Activated CD4-positive, alpha-beta T cell treated with anti-CD3 and anti-CD28 coated beads, Interleukin-2, amount 50 U/mL, for 4 hours (primary cell): ENCODE measurements around the gene FAM3A.

Experiments
- DNase-seq, 2 experiments: peaks; one replicate each; pipeline ENCODE4 v3.0.0-alpha.2; 2020

The FAM3A gene

DNA sequence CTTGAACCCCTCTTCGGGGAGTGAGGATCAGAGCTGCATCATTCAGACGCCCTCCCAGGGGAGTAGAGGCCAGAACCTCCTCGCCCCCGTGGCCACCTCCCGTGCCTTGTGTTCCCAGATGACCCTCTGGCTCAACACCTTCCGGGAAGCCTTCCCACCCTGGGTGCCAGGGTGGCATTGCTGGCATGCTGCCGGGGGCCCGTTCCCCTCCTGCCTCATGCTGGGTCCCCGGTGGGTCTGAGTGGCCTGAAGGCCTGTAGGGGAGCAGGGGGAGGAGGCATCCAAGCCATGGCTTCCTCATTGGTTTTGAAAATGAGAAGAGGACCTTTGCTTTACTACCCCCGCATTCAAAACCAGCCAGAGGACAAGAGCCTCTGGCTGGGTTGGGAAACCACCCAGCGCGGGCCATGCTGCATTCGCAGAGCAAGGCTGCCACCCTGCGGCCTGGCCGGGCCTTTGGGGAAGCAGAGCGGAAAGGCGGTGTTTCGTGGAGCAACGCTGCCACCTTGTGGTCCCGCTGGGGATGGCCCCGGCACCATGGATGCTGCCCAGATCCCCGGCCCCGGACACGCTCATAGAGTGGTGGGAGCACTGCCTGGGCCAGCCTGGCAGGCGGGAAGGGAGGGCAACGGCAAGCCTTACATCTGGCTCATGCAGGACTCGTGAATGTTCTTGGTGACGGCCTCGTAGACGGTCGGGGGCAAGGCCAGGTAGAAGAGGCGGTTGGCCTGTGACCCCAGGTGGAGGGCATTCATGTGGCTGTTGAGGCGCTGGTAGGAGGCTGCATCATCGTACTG lies 18.7 kb upstream of the FAM3A start:
- DNase-seq: peak; percentile 82

DNA sequence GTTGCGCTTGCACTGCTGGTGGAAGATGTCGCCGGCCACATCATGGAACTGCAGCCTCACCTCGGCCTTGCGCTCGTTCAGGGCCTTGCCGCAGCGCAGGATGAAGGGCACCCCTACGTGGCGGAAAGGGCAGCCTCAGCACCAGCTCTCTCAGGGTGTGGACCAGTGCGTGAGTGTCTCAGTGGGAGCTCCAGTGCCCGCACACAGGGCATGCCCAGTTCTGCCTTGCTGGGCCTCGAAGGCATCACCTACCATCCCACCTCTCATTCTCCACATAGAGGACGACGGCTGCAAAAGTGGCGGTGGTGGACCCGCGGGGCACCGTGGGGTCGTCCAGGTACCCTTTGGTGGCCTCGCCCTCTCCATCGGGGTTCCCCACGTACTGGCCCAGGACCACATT lies 16.7 kb upstream of the FAM3A start:
- DNase-seq: no peak

DNA sequence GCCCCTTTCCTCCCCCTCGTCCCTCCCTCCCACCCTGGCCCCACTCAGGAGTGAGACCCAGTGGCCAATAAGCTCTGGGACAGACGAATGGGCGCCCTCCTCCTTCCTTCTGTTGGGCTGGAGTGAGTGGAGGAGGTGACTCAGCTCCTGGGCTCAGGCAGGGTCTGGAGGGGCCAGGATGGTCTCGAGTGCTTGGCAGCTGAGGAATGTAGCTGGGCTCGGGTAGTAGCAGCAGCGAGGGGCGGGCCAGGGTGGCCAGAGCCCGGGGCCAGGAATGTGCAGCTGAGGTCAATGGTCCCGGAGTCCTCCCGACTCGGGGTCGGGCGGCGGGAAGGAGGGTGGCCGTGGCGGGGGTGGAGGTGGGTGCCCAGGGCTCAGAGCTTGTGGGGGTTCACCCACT lies 15.6 kb upstream of the FAM3A start:
- no peak for DNase-seq

DNA sequence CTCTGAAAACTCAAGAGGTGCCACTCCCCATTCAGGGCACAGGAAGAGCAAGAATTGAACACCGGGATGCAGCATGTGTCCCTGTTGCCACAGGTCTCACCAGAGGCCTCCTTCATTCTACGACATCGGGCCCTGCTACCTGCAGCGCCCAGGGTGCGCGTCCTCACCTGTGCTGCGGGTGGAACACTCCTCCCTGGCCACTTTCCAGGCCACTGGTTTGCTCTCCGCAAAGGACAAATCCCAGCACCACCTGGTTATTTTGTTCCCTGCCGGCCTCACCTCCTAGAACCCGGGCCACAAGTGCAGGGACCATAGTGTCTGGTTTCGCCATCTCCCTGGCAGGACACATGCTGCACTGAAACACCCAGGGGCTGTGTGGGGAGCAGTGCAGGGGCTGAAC lies 14.3 kb upstream of the FAM3A start:
- no peak for DNase-seq

DNA sequence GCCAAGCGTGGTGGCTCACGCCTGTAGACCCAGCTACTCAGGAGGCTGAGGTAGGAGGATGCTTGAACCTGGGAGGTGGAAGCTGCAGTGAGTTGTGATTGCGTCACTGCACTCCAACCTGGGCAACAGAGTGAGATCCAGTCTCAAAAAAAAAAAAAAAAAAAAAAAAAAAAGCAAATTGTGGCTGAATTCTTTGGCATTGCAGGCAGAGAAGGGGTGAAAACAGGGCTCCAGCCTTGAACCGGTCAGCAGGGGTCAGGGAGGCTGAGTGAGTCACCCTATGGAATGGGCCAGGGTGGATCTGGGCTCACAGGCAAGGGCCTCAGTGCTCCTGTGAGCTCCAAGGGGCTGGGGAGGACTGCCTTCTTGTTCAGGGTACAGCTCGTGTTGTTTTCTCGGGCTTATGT lies 13.2 kb upstream of the FAM3A start:
- no peak for DNase-seq

DNA sequence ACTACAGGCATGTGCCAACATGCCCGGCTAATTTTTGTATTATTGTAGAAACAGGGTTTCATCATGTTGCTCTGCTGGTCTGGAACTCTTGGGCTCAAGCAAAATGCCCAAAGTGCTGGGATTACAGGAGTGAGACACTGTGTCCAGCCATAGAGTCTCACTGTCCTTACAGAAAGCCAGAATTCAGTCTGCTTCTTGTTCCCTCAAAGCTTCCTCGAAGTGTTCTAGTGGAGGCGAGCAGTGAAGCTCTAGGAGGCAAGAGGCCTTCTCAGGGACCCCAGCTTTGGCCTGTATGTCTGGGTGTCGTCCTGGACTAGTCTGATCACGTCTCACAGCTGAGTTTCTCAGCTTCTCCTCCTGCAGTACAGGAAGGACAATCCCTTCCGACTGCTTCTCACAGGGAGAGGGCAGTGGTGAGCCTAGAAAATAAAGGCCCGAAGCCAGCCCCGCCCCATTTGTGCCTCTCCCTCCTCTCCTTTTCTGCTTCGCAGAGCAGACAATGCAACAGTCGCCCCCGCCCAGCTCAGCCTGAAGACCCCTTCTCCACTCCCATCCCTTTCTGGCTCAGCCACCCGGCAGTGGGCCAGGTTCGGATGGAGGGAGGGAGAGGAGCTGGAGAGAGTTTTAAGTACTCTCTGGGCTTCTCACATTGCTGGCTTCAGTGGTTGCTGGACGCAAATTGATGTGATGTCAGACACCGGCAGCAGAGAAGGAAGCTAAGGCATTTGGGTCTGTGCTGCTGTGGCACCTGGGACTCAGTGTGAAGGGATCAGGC lies 11.1 kb upstream of the FAM3A start:
- peak; percentile 53 to 55 for DNase-seq

DNA sequence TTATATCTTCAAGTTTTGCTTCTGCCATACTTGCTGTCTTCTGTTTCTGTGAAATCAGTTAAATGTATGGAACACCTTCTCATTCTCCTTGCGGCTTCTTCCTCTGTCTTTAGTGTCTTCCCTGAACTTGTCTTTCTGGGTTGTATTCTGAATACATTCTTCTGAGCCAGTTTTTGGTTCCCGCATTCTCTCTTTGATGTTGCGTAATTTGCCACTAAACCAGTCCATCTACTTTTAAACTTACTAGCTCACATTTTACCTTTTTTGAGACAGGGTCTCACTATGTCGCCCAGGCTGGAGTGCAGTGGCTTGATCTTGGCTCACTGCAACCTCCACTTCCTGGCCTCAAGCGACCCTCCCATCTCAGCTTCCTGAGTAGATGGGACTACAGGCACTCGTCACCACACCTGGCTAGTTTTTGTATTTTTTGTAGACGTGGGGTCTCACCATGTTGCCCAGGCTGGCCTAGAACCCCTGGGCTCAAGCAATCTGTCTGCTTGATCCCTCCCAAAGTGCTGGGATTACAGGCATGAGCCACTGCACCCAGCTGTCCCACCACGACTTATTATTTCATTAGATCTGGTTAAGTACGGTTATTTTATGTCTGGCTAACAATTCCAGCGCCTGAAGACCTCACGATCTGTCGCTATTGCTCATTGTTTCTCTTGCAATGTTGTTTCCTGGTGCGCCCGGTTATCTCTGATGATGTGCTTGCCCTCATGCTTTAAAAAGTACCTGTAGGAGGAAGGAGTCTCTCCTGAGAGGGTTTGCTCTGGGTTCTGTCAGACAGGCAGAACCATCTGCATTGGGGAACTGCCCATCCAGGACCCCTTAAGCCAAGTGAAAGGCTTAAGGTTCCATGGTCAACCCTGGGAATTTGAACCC lies 9.8 kb upstream of the FAM3A start:
- DNase-seq: no peak

DNA sequence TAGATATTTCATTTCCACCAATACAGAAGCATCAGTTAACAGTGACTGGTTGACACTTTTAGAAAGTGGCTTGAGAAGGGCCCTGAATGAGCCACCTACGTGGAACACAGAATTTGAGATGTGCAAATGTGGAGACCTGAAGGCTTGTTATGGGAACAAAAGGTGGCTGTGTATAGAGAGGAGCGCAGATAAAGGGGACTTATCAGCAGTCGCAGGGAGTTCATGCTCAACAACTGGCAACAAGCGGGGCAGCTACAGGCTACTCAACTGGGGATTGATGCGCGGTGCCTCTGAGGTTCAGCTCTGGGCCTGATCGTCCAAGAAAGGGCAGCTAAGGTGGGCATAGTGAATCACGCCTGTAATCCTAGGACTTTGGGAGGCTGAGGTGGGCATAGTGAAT lies 3.4 kb upstream of the FAM3A start:
- no peak for DNase-seq

DNA sequence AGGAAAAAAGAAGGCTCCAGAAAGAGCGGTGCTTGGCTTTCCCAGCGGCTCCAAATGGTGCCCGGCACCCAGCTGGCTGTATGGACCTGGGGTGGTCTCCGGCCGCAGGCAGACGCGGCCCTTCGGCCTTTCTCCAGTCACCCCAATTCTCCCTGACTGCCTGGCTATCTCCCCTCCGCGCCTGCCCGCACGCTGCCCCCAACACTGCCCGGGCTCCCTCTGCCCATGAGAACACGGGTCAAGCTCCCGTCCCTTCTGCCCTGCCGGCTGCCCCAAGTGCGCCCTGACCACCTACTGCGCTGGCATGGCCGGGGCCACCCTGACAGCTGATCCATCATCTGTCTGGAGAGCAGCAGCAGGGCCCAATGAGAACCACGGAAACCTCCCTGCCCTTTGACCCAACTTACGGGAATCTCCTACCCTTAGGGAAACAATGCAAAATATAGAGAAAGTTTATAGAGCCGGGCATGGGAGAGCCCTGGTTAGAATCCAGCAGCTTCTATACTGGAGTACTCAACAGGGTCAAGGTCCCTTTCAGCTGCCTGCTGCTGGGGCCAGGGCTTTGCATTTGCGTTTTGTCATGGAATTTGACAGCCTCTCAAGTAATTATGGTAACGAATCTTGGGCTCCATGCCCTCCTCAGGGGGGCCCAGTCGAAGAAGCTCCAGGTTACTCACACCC lies 1.2 kb upstream of the FAM3A start:
- DNase-seq: no peak

DNA sequence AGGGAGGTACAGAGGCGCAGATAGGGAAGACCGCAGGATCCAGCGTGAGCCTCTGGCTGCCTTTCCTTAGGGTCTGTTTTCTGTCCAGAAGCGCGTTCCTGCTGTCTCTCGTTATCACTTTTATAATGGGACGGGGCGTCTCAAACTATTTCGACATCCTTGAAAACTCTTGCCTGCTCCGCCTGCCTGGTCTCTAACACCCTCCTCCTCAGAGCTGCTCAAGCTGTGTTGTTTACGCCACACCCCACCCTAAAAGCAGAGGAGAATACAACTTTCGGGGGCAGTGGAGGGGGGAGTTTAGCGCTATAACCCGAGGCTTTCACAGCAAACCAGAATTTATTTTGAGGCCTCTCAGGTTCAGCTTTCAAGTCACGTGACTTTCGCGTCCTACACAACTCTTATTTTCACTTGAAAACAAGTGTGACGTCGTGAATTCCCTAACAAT lies 646 bp upstream of the FAM3A start:
- no peak for DNase-seq

DNA sequence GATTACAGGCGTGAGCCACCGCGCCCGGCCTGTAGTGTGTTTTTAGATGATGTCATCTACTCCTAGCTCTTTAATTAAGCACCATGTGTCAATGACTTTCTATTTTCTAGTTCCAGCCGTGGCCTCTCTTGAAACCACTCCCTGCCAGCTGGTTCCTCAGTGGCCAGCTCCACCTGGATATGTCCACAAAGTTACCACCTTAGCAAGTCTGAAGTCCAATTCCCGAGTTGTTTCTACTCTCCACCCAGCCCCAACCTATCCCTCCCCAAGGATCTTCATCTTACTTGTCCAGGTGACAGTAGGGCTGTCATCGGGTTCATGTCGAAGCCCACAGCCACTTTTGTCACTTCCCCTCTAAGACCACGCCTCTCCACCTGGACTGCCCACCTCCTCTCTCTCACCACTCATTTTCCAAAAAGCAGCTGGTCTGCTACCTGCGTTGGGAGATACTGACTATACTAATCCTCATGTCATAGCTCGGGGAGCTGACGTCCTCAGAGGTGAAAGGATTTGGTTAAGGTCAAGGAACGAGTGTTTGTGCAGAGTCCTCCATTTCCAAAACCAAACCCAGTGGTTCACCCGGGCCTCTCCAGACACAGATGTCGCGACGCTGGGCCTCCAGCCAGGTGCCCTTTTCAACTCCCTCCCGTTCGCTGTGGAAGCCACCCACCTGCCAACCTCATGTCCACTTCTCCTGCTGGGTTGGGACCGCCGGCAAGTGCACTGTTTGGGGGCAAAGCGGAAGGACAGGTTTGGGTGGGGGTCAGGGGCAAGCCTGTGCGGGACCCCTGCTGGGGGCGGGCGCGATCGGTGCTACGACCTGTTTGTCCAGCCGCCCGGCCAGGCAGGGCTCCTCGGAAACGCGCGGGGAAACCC lies 704 bp downstream of the FAM3A start:
- no peak for DNase-seq

DNA sequence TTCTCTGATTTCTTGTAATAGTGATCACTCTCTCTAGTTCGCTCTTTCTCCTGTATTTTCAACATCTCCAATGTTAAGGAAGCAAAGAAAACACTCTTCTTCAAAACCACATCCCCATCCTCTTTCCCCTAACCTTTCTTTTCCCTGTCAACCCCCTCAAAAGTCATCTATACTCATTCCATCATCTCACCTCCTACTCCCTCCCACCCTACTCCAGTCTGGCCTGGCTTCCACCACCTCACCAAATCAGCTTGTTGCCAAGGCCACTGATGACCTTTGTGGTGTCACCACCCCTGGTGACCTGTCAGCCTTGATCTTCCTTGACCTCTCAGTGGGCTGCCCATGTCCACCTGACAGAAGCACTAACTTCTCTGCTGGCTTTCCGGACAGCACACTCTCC lies 2.3 kb downstream of the FAM3A start:
- no peak for DNase-seq

DNA sequence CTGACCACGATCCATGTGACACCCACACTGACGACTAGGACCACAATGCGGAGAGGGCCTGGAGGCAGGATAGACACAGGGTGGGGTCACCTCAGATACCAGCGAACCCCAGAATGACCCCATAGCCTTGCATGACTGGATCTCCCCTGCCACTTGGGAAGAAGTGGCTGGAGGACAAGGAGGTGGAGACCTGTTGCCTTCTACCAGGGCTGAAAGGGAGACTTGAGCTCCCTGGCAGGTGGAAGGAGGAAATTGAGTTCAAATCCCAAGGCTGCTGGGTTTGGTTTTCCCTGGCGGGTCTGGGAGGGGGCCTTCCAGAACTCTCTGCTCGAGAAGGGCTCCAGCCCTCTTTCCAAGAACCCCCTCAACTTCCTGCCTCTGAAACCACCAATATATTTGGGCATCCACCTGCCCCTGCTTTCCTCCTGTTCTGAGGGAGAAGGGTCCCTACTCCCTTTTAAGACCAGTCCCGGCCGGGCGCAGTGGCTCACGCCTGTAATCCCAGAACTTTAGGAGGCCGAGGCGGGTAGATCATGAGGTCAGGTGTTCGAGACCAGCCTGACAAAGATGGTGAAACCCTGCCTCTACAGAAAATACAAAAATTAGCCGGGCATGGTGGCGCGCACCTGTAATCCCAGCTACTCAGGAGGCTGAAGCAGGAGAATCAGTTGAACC lies 3.0 kb downstream of the FAM3A start:
- no peak for DNase-seq

DNA sequence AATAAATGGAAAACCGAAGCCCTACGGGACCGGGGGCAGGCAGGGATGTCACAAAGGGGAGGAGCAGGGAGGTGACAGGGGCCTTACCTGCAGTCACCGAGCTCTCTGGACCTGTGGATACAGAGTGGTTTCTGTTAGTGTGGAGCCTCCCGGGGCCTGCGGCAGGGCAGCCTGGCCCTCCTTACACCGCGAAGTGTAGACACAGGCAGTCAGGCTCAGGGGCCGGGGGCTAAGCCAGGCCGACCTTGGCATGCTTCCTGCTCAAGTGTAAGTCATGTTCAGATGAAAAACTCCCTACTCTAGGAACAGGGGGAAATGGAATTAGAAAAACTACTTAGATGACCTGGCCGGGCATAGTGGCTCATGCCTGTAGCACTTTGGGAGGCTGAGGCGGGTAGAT lies 4.3 kb downstream of the FAM3A start:
- no peak for DNase-seq

DNA sequence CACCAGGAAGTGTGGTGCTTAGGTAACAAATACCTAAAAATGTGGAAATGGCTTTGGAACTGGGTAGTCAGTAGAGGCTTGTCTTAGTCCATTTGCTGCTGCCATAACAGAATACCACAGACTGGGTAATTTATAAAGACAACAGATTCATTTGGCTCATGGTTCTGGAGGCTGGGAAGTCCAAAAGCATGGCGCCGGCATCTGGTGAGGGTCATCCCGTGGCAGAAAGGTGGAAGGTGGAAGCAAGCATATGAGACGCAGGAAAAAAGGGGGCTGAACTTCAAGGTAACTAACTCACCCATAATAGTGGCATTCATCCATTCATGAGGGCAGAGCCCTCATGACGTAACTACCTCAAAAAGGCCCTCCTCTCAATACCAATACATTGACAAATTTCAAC lies 6.6 kb downstream of the FAM3A start:
- no peak for DNase-seq

DNA sequence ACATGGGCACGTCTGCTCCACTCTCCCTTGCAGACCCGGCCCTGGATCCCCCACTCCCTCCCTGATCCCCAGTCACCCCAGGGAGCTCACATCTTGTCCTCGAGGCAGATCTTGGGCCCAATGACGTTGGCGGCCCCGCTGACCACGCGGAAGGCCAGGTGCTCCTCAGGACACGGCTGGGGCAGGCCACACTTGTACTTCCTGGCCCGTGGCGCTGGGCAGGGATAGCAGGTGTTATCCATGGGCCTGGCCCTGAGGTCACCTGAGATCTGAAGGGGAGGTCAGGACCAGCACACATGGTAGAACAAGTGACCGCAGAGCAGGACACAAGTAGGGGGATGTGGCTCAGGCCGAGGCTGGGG lies 7.7 kb downstream of the FAM3A start:
- no peak for DNase-seq

DNA sequence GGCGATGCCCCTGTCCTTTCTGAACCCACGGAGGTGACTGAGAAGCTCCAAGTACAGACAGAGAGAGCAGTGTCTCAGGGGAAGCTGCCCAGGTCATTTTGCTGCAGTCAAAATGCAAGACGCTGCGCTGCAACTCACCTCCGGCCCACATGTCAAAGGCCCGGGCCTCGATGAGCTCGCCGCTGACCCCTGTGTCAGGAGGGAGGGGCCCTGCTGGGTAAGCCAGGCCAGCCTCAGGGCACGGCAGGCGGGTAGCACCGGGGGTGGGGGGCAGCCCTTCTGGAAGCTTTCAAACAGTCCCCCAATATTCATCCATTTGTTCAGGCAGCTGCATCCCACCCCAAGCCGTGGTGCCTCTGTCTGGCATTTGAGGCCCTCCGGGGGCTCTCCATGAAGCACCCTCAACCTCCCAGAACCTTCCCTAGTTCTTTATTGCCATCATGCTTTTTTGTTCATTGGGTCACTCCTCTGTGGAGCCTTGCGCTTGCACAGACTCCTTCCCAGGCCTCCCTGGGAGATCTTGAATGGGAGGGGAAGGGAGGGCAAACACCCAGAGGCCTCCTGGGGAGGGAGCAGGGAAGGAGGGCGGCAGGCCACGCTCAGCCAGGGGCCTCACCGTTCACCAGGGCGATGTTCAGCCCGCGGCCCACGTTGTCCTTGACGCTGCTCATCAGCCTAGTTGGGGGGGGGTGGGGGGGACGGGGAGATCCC lies 8.2 kb downstream of the FAM3A start:
- no peak for DNase-seq

DNA sequence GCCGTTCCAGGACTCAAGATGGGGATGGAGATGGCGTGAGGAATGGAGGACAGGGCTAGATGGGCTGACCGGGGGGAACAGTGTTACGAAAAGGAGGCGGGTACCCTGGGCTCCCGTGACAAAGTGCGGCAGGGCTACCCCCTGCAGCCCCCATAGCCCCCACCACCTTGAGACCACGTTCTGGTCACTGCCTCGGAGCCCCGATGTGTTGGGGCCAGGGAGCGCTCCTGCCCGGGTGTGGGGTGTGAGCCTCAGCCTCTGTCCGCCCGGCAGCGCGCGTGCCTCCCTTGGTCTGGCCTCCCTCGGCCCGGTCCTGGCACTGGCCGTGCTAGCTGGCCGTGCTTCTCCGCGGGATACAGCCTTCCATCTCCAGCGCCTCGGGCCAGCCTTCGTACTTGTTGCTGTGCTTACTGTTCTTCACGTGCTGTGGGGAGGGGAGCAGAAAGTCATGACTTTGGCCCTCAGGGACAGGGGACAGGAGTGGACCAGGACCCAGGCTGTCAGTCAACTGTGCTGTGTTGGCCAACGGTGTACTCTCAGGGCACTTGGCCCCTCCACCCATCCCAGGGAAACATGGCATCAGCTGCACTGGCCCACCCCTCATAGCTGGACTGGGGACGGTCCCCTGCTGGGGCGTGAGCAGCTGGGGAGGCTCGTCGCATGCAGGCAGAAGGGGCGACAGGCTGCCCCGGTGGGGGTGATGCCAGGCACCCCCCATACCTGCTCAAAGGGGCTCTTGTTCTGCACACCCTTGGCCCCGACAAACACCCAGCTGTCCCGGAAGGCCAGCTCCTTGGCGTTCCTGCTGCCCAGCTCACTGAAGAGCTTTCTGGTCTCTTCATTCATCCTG lies 9.3 kb downstream of the FAM3A start:
- no peak for DNase-seq

DNA sequence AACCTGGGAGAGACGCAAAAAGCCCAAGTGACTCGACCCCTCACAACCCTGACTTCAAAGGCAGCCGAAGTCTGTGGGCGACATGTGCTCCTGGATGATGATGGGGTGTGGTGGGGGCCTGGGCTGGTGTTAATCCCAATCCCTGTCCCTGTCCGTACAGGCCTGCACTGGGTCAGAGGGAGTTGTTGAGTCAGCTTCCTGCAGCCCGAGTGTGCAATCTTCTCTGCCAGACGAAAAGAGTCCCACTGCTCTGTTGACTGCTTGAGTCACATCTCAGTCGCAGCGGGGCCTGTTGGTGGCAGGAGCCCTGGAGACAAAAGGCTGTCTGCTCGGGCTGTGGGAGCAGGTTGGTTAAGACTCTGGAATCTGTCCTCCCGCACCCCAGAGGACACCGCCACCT lies 10.3 kb downstream of the FAM3A start:
- DNase-seq: no peak

DNA sequence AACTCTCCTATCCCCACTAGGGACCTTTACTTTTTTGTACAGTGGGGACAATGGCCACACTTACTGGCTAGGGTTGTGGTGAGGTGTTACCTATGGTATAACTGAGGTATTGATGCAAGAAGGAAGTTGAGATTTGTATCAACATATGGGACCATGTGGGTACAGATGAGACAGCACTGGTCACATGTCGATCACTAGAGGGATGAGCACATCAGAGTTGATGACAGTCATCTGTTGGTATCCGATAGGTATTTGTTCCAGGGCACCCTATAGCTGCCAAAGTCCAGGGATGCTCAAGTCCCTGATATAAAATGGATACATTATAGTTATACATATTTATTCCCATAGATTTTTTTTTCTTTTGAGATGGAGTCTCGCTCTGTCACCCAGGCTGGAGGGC lies 13.0 kb downstream of the FAM3A start:
- no peak for DNase-seq
